H9 (cell line): ENCODE measurements around the gene TGFBI. TPM values are rescaled to one million over a fixed set of nuclear protein-coding genes. Genes with fewer than 3 reads are reported as not detected.

Source experiments
- DNase-seq: peaks from one replicate; pipeline ENCODE4 v3.0.0-alpha.2; 2017
- H2AFZ ChIP-seq: one replicate; pipeline ENCODE4 v1.6.1; 2013; ENCODE audit warnings: mild to moderate bottlenecking, low read length, control low read depth, moderate library complexity
- H2AK5ac ChIP-seq: 2 replicates; pipeline ENCODE4 v1.6.1; 2013; ENCODE audit warnings: low read length, control low read depth, mixed read lengths; ENCODE audit not compliant: insufficient read length
- H2BK120ac ChIP-seq: one replicate; pipeline ENCODE4 v1.6.1; 2013; ENCODE audit warnings: low read depth, mild to moderate bottlenecking, low read length, control low read depth, inconsistent platforms; ENCODE audit not compliant: poor library complexity, severe bottlenecking
- H2BK12ac ChIP-seq: 2 replicates; pipeline ENCODE4 v1.6.1; 2013; ENCODE audit warnings: low read length, control low read depth, mixed read lengths, low read depth; ENCODE audit not compliant: insufficient read length
- H2BK15ac ChIP-seq: 2 replicates; pipeline ENCODE4 v1.6.1; 2013; ENCODE audit warnings: low read depth, low read length, control low read depth
- H2BK20ac ChIP-seq: one replicate; pipeline ENCODE4 v1.6.1; 2013; ENCODE audit warnings: low read depth, mild to moderate bottlenecking, low read length, control low read depth, inconsistent platforms; ENCODE audit not compliant: poor library complexity, severe bottlenecking
- H2BK5ac ChIP-seq: 2 replicates; pipeline ENCODE4 v1.6.1; 2013; ENCODE audit warnings: low read length, control low read depth, mixed read lengths; ENCODE audit not compliant: insufficient read length
- H3K14ac ChIP-seq: 2 replicates; pipeline ENCODE4 v1.6.1; 2013; ENCODE audit warnings: low read length, control low read depth; ENCODE audit not compliant: insufficient read depth
- H3K18ac ChIP-seq: 2 replicates; pipeline ENCODE4 v1.6.1; 2013; ENCODE audit warnings: low read depth, mild to moderate bottlenecking, mixed read lengths, low read length, control low read depth; ENCODE audit not compliant: insufficient read length
- H3K23ac ChIP-seq: 2 replicates; pipeline ENCODE4 v1.6.1; 2013; ENCODE audit warnings: low read length, control low read depth, mixed read lengths, low read depth; ENCODE audit not compliant: insufficient read length
- H3K23me2 ChIP-seq: 2 replicates; pipeline ENCODE4 v1.6.1; 2013; ENCODE audit warnings: low read depth, mild to moderate bottlenecking, mixed read lengths, low read length, control low read depth; ENCODE audit not compliant: insufficient read length, poor library complexity, severe bottlenecking
- H3K27ac ChIP-seq: 2 replicates; pipeline ENCODE4 v1.5.1; 2013; ENCODE audit warnings: low read length, control low read depth, mixed read lengths, low read depth; ENCODE audit not compliant: insufficient read length
- H3K27me3 ChIP-seq: 2 replicates; pipeline ENCODE4 v1.6.1; 2013; ENCODE audit warnings: low read length, control low read depth, inconsistent platforms; ENCODE audit not compliant: insufficient read depth
- H3K4ac ChIP-seq: 2 replicates; pipeline ENCODE4 v1.6.1; 2013; ENCODE audit warnings: low read depth, mild to moderate bottlenecking, control low read depth, inconsistent platforms, low read length, moderate library complexity
- H3K4me1 ChIP-seq: 2 replicates; pipeline ENCODE4 v1.6.1; 2013; ENCODE audit warnings: low read length, control low read depth, inconsistent platforms; ENCODE audit not compliant: insufficient read depth
- H3K4me2 ChIP-seq: 2 replicates; pipeline ENCODE4 v1.6.1; 2013; ENCODE audit warnings: low read length, control low read depth, mixed read lengths; ENCODE audit not compliant: insufficient read length, insufficient read depth
- H3K56ac ChIP-seq: 2 replicates; pipeline ENCODE4 v1.6.1; 2013; ENCODE audit warnings: low read depth, mild to moderate bottlenecking, mixed read lengths, low read length, control low read depth; ENCODE audit not compliant: insufficient read length
- H3K79me1 ChIP-seq: 2 replicates; pipeline ENCODE4 v1.6.1; 2013; ENCODE audit warnings: low read depth, mild to moderate bottlenecking, moderate library complexity, low read length, control low read depth, inconsistent platforms; ENCODE audit not compliant: insufficient read depth, poor library complexity, severe bottlenecking
- H3K79me2 ChIP-seq: 2 replicates; pipeline ENCODE4 v1.6.1; 2013; ENCODE audit warnings: low read length, control low read depth, inconsistent platforms; ENCODE audit not compliant: insufficient read depth
- H3K9ac ChIP-seq: 2 replicates; pipeline ENCODE4 v1.6.1; 2013; ENCODE audit warnings: low read length, control low read depth, mixed read lengths; ENCODE audit not compliant: insufficient read length; ENCODE audit errors: extremely low read depth
- H3K9me3 ChIP-seq: one replicate; pipeline ENCODE4 v1.6.1; 2013; ENCODE audit warnings: low read depth, low read length, inconsistent platforms; ENCODE audit not compliant: control insufficient read depth
- H3T11ph ChIP-seq: one replicate; pipeline ENCODE4 v1.6.1; 2013; ENCODE audit warnings: mild to moderate bottlenecking, low read length, control low read depth, inconsistent platforms
- H4K20me1 ChIP-seq: one replicate; pipeline ENCODE4 v1.6.1; 2013; ENCODE audit not compliant: control insufficient read depth, insufficient read length, insufficient read depth
- H4K5ac ChIP-seq: 2 replicates; pipeline ENCODE4 v1.6.1; 2013; ENCODE audit warnings: low read depth, mild to moderate bottlenecking, mixed read lengths, low read length, control low read depth; ENCODE audit not compliant: insufficient read length
- H4K8ac ChIP-seq: replicated peaks from 2 replicates; pipeline ENCODE4 v1.6.1; 2013; ENCODE audit warnings: low read length, control low read depth, mixed read lengths, low read depth; ENCODE audit not compliant: insufficient read length
- H4K91ac ChIP-seq: 2 replicates; pipeline ENCODE4 v1.6.1; 2013; ENCODE audit warnings: low read depth, mild to moderate bottlenecking, moderate library complexity, mixed read lengths, low read length, control low read depth; ENCODE audit not compliant: insufficient read length
- H3K27ac Mint-ChIP-seq, 3 experiments: 2 replicates in 2 of 3; 3 replicates in 1 of 3; pipeline ENCODE4 v1.8.0; 2020 to 2021; ENCODE audit warnings: mixed read lengths in 3 of 3, mild to moderate bottlenecking in 1 of 3, moderate library complexity in 1 of 3
- H3K27me3 Mint-ChIP-seq: 2 replicates; pipeline ENCODE4 v1.8.0; 2021; ENCODE audit warnings: low read depth, mild to moderate bottlenecking, moderate library complexity, mixed read lengths
- H3K36me3 Mint-ChIP-seq, 3 experiments: 2 replicates in 2 of 3; 3 replicates in 1 of 3; pipeline ENCODE4 v1.8.0; 2020 to 2021; ENCODE audit warnings: low read depth in 3 of 3, mixed read lengths in 3 of 3; ENCODE audit not compliant: insufficient read depth in 1 of 3
- H3K4me1 Mint-ChIP-seq, 2 experiments: 2 replicates each; pipeline ENCODE4 v1.8.0; 2020; ENCODE audit warnings: mixed read lengths in 2 of 2
- H3K4me3 Mint-ChIP-seq, 2 experiments: 2 replicates in 1 of 2; 3 replicates in 1 of 2; pipeline ENCODE4 v1.8.0; 2020 to 2021; ENCODE audit warnings: mild to moderate bottlenecking in 2 of 2, mixed read lengths in 2 of 2, moderate library complexity in 1 of 2
- H3K9me3 Mint-ChIP-seq, 2 experiments: 2 replicates in 1 of 2; 3 replicates in 1 of 2; pipeline ENCODE4 v1.8.0; 2020; ENCODE audit warnings: mild to moderate bottlenecking in 2 of 2, mixed read lengths in 2 of 2, moderate library complexity in 1 of 2
- CTCF ChIP-seq: fragments of 200-600 bp; sonication (generic); conservative IDR thresholded peaks from 3 replicates; pipeline ENCODE4 v1.8.0; 2021; ENCODE audit warnings: antibody characterized with exemption, mild to moderate bottlenecking
- WGBS: extraction: QIAGEN DNeasy Blood & Tissue Kit; methylation state at CpG from one replicate; pipeline ENCODE4 v1.1.7; 2013; ENCODE audit warnings: missing lambda C conversion rate, low lambda C conversion rate, mixed read lengths; ENCODE audit not compliant: insufficient read length; ENCODE audit errors: extremely low coverage; 5-methylcytosine and 5-hydroxymethylcytosine counted together
- total RNA-seq: library from RNA; stranded (reverse); gene quantifications from 2 replicates; pipeline ENCODE4 v1.2.1, GENCODE V29; 2021

Gene TGFBI
- total RNA-seq, 1 experiment from 2014 or later = 4.7 TPM

GRCh38 chr5:136103118-136103517 is 74.3 kb downstream of the TGFBI start:
- peaks cover 21 to 32% of the 10 kb centered on the region in 2 experiments for H3K4me1 Mint-ChIP-seq
- Histone ChIP-seq H3K23ac (no peak overlapping the region), H2BK20ac (no peak overlapping the region), H3K4ac (no peak overlapping the region), H2BK15ac (no peak overlapping the region), H2AK5ac (no peak overlapping the region), H2AFZ (no peak overlapping the region), H2BK12ac (no peak overlapping the region), H3K56ac (no peak overlapping the region), H3K9ac (no peak overlapping the region), H4K8ac (no peak overlapping the region), H4K5ac (no peak overlapping the region), H3K27ac (no peak overlapping the region), H4K91ac (no peak overlapping the region), H3K79me2 (no peaks in the 10 kb centered on the region), H3K27me3 (no peaks in the 10 kb centered on the region), H3K23me2 (no peaks in the 10 kb centered on the region), H3K79me1 (no peaks in the 10 kb centered on the region), H3K4me2 (no peak overlapping the region), H3K14ac (no peak overlapping the region), H2BK5ac (no peak overlapping the region), H3K4me1 (peaks cover 3% of the 10 kb centered on the region), H4K20me1 (no peaks in the 10 kb centered on the region), H2BK120ac (no peak overlapping the region), H3T11ph (no peak overlapping the region), H3K18ac (no peak overlapping the region), H3K9me3 (no peaks in the 10 kb centered on the region)
- no peak for TF ChIP-seq CTCF
- no peak overlapping the region for H3K27ac Mint-ChIP-seq
- no peak for DNase-seq
- no peak overlapping the region for H3K4me3 Mint-ChIP-seq
- no peaks in the 10 kb centered on the region; a peak in 1 of 5 replicates for H3K9me3 Mint-ChIP-seq
- no CpG with 5 or more reads among the region's 1 CpG for WGBS
- H3K27me3 Mint-ChIP-seq = no peaks in the 10 kb centered on the region; the same call in none of the 2 replicates
- H3K36me3 Mint-ChIP-seq = no peaks in the 10 kb centered on the region
